H1 (cell line): ENCODE measurements around the gene BICD1.

ENCODE experiments used
- CREB1 ChIP-seq: IDR thresholded peaks from 2 replicates; pipeline ENCODE4 v1.6.1; 2012; ENCODE audit warnings: inconsistent platforms
- CTCF ChIP-seq, 3 experiments: IDR thresholded peaks; 1 replicate in 2 of 3; 2 replicates in 1 of 3; pipeline versions ENCODE4 v1.5.1 to v1.6.1; 2011; ENCODE audit warnings: low read length in 3 of 3, mild to moderate bottlenecking in 3 of 3, inconsistent platforms in 2 of 3, low read depth in 1 of 3, moderate library complexity in 1 of 3; ENCODE audit not compliant: insufficient read depth in 1 of 3; ENCODE audit errors: control extremely low read depth in 1 of 3
- EZH2 ChIP-seq: fragments of 200-600 bp; sonication (generic); IDR thresholded peaks from 2 replicates; pipeline ENCODE4 v1.7.1; 2012; ENCODE audit warnings: low read depth, mild to moderate bottlenecking, moderate library complexity, low read length, inconsistent platforms; ENCODE audit not compliant: severe bottlenecking
- GABPA ChIP-seq: IDR thresholded peaks from 2 replicates; pipeline ENCODE4 v1.6.1; 2011; ENCODE audit warnings: mild to moderate bottlenecking, low read length, moderate library complexity, borderline replicate concordance; ENCODE audit not compliant: insufficient read depth
- HDAC2 ChIP-seq, 2 experiments: fragments of 300-600 bp in 1 of 2; sonication (generic) in 1 of 2; IDR thresholded peaks; 2 replicates each; pipeline ENCODE4 v1.6.1; 2011 to 2012; ENCODE audit warnings: low read depth in 2 of 2, low read length in 2 of 2, mild to moderate bottlenecking in 2 of 2, moderate library complexity in 2 of 2, borderline replicate concordance in 1 of 2, inconsistent platforms in 1 of 2
- HDAC6 ChIP-seq: IDR thresholded peaks from one replicate; pipeline ENCODE4 v1.7.1; 2012; ENCODE audit warnings: low read depth, mild to moderate bottlenecking, inconsistent platforms, low read length, moderate library complexity
- JUND ChIP-seq: IDR thresholded peaks from 2 replicates; pipeline ENCODE4 v1.6.1; 2011; ENCODE audit warnings: mild to moderate bottlenecking, improper control_type of control experiment, low read length
- MAX ChIP-seq: IDR thresholded peaks from 2 replicates; pipeline ENCODE4 v1.6.1; 2012; ENCODE audit warnings: inconsistent platforms
- NRF1 ChIP-seq: IDR thresholded peaks from 2 replicates; pipeline ENCODE4 v1.6.1; 2011; ENCODE audit warnings: mild to moderate bottlenecking, low read depth, low read length, improper control_type of control experiment
- POLR2A ChIP-seq, 2 experiments: IDR thresholded peaks; 1 replicate in 1 of 2; 2 replicates in 1 of 2; pipeline ENCODE4 v1.6.1; 2011; ENCODE audit warnings: low read depth in 2 of 2, low read length in 2 of 2, mild to moderate bottlenecking in 2 of 2; ENCODE audit errors: control extremely low read depth in 1 of 2
- SIN3A ChIP-seq, 2 experiments: IDR thresholded peaks in 1 of 2; conservative IDR thresholded peaks in 1 of 2; 2 replicates each; pipeline ENCODE4 v1.6.1; 2011 to 2012; ENCODE audit warnings: low read length in 2 of 2, improper control_type of control experiment in 1 of 2, low read depth in 1 of 2, mild to moderate bottlenecking in 1 of 2
- SUZ12 ChIP-seq: fragments of 200-600 bp; sonication (generic); IDR thresholded peaks from 2 replicates; pipeline ENCODE4 v1.6.1; 2012; ENCODE audit warnings: mild to moderate bottlenecking, inconsistent platforms, low read length, moderate library complexity, mixed read lengths
- TCF12 ChIP-seq: IDR thresholded peaks from 2 replicates; pipeline ENCODE4 v1.6.1; 2011; ENCODE audit warnings: low read depth, mild to moderate bottlenecking, low read length
- TF ChIP-seq, protein P1 (sequence below): IDR thresholded peaks from 2 replicates; pipeline ENCODE4 v1.6.1; 2011; ENCODE audit warnings: low read length, improper control_type of control experiment

DNA sequence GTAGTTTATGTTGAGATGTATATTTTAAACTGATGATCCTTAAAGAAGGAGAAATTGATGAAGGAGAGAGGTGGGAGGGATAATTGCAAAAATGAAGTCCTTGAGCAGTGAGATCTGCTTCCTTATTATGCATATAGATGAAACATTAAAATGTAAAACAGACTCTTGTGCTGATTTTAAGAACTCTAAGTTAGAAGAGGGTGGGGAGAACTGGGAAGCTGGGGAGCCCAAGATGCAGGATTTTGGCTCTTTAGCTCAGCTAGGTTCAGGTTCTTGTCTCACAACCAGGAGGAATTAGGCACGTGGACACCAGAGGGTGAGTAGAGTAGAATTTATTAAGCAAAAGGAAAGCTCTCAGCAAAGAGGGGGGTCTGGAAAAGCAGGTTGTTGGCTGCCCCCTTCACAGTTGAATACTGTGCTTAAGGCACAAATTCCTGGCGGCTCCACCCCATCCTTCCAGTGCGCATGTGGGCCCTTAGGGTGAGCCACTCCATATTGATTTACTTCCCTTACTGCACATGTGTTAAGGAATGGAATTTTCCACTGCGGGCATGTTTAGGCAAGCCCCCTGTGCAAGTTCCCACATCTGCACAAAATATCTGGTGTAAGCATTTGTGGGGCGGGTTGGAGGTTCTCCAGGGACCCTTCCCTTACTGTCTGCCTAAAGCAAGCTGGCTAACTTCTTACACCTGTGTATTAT lies 141.9 kb downstream of the BICD1 start:
- no peak for TF ChIP-seq EZH2
- TF ChIP-seq CTCF (IDR thresholded peaks at IDR 0.05; ENCODE audit: control extremely low read depth in 1 of 3, insufficient read depth in 1 of 3, low read depth in 1 of 3, low read length in 3 of 3): no peak
- no peak for TF ChIP-seq NRF1
- no peak for TF ChIP-seq JUND
- TF ChIP-seq GABPA: no peak
- TF ChIP-seq TCF12: no peak
- no peak for TF ChIP-seq MAX
- no peak for TF ChIP-seq HDAC6
- no peak for TF ChIP-seq SIN3A (conservative IDR thresholded peaks at IDR 0.05 in 1 of 2, IDR thresholded peaks at IDR 0.05 in 1 of 2; ENCODE audit: low read depth in 1 of 2, low read length in 2 of 2)
- TF ChIP-seq HDAC2 (IDR thresholded peaks at IDR 0.05; ENCODE audit: borderline replicate concordance in 1 of 2, low read depth in 2 of 2, low read length in 2 of 2): no peak
- TF ChIP-seq, protein P1, sequence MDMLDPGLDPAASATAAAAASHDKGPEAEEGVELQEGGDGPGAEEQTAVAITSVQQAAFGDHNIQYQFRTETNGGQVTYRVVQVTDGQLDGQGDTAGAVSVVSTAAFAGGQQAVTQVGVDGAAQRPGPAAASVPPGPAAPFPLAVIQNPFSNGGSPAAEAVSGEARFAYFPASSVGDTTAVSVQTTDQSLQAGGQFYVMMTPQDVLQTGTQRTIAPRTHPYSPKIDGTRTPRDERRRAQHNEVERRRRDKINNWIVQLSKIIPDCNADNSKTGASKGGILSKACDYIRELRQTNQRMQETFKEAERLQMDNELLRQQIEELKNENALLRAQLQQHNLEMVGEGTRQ: no peak
- TF ChIP-seq POLR2A (IDR thresholded peaks at IDR 0.05; ENCODE audit: control extremely low read depth in 1 of 2, low read depth in 2 of 2, low read length in 2 of 2): no peak
- no peak for TF ChIP-seq SUZ12
- TF ChIP-seq CREB1: no peak
